HG03571 (cell line): ENCODE measurements around the gene SAMD4A.

Experiments
- ATAC-seq: cut with Tn5 transposase; IDR thresholded peaks from one replicate; pipeline ENCODE4 v1.9.1; 2021; ENCODE audit not compliant: unreplicated experiment

The SAMD4A gene

GRCh38 chr14:54697803-54698202, 130.9 kb downstream of the SAMD4A start:
- no peak for ATAC-seq

- no peak for ATAC-seq
Observed at GRCh38 chr14:54698501-54698900, 131.6 kb downstream of the SAMD4A start.

DNA sequence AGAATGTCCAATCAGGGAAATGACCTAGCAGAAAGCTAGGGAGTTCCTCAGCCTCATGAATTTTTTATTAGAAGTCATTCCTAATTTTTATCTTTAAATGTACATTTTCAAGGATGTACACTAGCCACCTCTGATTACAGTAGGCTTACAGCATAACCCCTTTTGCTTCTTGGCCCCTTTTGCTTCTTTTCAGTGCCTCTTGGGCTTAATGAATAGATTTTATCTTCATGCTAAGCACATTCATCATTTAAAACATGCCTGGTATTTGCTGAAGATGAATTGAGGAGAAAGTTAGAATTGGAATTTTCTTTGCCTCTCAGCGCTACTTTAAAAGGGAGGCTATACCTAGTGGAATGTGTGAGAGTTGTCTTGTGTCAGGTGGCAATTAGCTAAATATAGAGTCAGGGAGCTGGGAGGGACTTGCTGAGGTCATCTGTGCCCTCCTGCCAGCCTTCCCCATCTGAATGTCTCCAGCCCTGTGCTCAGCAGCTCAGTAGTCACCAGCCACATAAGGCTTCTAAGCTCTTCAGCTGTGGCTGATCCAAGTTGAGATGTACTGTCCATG, 132.1 kb downstream of the SAMD4A start:
- no peak for ATAC-seq

DNA sequence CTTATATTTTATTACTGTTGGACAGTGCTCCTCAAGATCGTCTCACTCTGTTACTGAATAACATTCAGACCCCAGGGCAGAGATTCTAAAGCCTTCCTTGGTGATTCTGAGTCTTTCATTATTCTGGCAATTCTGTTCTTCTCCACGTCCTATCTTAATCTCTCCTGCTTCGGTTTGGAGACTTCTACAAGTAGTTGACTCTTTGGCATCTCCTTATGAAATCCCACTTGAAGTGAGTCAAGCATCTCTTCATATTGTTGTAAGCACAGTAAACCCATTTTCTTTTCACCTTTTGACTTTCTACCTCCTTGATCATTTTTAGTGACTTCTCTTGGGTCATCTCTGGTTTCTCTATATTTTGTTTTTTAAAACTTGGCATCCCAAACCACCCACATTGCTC, 132.8 kb downstream of the SAMD4A start:
- ATAC-seq = no peak

DNA sequence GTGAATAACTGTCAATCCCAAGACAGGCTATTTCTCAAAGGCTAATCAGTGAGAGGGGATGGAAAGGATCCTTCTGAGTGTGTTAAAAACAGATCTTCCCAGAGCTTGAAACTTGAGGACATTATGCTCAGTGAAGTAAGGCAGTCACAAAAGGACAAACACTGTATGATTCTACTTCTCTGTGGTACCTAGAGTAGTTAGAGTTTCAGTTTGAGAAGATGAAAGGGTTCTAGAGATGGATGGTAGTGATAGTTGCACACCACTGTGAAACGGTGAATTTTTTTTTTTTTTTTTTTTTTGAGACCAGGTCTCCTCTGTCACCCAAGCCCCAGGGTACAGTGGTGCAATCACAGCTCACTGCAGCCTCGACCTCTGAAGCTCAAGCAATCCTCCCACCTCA, 133.8 kb downstream of the SAMD4A start:
- no peak for ATAC-seq

- ATAC-seq = no peak
Observed at GRCh38 chr14:54702014-54702491, 135.1 kb downstream of the SAMD4A start.

DNA sequence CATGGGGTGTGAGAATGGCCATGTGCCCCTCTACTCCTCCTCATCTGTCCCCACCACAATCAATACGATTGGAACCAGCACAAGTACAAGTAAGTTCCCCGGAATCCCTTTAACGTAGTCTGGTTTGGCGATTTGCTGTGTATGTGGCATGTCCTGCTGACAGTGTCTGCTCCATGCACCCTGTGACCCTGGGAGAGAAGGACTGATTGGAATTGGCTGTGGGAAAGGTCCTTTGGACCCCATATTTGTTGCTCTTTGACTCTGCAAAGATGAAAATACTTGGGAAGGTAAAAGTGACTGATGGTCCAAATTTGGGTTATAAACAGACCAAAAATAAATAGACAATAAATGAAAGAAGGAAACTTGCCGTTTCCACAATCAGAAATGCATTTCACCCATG, 135.6 kb downstream of the SAMD4A start:
- ATAC-seq = no peak

GRCh38 chr14:54703082-54703481, 136.2 kb downstream of the SAMD4A start:
- no peak for ATAC-seq

DNA sequence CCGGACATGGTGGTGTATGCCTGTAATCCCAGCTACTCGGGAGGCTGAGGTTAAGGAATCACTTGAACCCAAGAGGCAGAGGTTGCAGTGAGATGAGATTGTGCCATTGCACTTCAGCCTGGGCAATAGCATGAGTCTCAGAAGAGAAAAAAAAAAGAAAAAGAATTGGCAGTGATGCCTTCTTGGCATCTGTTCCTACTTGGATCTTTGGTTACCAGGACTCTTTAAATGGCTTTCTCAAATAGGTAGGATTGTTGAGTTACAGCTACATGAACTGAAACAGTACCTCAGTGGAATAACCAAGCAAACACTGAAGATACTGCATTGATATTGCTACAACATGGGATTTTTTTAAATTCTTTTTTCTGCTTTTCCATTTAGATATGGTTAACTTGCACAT, 136.8 kb downstream of the SAMD4A start:
- ATAC-seq = no peak

DNA sequence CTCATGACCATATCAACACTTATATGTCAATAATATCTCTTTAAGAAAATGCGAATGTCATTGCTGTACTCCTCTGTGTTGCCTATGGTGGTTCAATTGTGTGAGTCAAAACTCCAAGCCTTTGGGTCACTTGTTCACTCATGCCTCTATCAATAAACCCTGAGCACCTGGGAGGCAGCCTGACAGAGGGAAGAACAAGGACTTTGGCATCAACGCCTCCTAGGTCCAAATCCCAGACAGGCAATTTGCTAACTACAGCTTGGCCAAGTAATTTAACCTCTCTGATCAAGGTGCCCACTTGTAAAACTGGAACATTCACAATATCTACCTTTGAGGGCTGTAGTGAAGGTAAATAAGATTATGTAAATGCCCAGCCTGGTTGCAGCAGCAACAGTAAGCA, 137.8 kb downstream of the SAMD4A start:
- no peak for ATAC-seq

DNA sequence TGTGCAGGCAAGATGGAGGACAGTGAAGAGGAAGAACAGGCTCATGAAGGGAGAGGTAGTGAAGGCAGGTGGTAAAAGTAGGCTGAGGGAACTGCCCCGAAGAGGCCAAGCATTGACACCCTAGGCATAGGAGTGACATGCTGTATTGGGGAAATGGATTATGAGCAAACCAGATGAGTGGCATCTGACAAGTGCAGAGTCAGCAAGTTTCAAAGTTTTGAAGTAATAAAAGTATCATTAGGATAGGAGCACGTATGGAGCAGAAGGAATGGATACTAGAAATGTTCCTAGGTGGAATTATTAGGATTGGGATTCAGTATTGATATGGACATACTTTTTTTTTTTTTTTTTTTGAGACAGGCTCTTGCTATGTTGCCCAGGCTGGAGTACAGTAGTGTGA, 139.8 kb downstream of the SAMD4A start:
- ATAC-seq = no peak

DNA sequence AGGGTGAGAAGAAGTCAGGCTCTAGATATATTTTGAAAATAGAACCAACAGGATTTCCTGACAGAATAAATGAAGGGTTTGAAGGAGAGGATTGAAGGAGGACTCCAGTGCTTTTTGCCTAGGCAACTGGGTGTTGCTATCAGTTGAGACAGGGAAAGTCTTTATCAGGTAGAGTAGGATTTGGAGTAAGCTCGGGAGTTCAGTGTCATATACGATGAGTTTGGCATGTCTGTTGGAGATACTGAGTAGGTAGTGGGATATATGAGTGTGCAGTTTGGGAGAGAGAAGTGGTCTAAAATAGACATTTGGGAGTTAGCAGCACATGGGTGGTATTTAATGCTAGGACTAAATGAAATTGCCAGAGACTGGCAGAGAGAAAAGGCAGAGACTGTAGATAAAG, 141.2 kb downstream of the SAMD4A start:
- no peak for ATAC-seq

DNA sequence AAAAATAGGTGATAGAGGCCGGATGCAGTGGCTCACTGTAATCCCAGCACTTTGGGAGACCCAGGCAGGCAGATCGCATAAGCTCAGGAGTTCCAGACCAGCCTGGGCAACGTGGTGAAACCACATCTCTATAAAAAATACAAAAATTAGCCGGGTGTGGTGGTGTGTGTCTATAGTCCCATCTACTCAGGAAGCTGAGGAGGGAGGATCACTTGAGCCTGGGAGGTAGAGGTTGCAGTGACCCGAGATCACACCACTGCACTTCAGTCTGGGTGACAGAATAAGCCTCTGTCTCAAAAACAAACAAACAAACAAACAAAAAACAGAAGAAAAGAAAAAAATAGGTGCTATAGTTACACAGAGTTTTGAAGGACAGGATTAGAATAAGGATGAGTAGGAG, 142.1 kb downstream of the SAMD4A start:
- ATAC-seq = no peak

DNA sequence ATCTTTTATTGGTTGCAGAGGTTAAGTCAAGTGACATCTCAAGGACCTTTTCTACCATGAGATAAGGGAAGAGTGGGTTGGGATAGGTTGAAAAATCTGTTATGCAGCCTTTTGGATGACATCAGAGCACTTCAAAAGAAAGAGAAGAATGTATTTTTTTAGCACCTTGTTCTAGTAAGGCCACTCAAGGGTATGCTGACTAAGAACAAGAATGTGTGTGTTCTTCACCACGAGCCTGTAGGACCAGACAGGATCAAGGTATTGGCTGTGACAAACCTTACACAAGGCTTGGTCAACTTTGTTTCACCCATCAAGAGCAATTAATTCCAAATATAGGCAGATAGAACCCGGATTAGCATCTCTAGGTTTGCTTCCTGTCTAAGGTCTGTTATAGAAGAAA, 142.5 kb downstream of the SAMD4A start:
- peak; percentile 87 for ATAC-seq

DNA sequence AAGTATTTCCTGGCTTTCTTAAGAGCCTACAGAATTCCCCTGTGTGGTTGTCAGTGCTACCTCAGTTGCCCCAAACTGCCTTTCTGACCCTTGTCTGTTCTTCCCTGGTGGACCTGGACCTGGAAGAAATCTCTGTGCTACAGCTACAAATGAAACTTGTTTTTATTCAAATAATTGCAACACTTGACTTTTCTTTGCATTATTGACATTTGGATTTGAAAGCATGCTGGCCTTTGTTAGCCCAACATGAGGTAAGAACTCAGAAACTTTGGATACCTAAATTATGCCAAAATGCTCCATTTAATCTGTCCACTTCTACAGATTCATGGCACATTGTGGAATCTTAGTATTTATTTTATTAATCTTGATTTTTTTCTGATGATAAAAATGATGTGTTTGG, 142.9 kb downstream of the SAMD4A start:
- ATAC-seq = no peak

DNA sequence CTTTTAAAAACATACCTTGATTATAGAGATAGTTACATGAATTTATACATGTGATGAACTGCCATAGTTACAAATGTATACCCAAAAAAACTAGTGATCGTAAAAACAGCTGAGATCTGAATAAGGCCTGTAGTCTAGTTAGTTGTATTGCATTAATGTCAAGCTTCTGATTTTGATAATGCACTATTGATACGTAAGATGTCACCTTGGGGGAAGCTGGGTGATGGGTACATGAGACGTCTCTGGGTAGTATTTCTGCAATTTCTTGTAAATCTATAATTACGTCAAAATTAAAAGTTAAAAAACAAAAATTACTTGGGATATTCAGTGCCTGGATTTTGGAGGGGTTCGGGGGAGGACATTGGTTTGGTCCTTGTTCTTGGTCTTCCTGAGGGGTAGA, 144.4 kb downstream of the SAMD4A start:
- no peak for ATAC-seq

GRCh38 chr14:54711812-54712464, 145.0 kb downstream of the SAMD4A start:
- ATAC-seq = no peak

- ATAC-seq = no peak
Observed at GRCh38 chr14:54712465-54713200, 145.7 kb downstream of the SAMD4A start.

DNA sequence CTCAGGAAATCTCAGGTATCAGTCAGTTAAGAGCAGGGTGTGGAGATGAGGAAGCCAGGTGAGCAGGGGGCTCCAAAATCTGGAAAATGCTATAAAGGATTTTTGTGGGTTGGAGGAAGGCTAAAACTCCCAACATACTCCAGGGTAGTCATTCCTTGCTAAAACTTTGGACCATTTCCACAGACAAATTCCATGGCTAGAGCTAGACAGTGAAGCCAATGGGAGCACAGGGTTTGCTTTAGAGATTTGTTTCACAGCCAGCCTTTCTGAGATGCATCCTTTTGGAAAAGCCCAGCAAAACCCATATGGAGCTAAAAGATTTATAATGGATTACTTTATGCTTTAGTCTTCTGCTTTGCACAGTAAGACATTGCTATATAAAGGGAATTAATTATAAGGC, 146.5 kb downstream of the SAMD4A start:
- no peak for ATAC-seq

- no peak for ATAC-seq
Observed at GRCh38 chr14:54715239-54715638, 148.3 kb downstream of the SAMD4A start.

DNA sequence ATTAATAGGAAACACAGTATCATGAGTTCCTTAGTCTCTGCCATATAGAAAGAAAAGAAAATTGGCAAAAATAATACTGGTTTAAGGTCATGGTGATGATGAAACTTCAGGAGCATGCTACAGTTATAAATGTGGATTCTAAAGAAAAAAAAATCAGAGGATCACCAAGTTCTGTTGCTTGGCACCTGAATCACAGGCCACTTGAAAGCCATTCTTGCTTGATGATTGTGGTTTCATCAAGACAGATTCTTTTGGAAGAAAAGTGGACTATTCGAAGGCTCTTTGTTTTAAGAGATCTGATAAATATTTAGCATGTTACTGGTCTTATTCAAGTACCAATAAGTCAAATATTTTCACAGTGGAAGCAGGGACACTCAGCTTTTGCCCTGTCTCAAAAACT, 148.9 kb downstream of the SAMD4A start:
- ATAC-seq = no peak

- no peak for ATAC-seq
Observed at GRCh38 chr14:54716862-54717261, 149.9 kb downstream of the SAMD4A start.
